ENCODE data around the gene FAM20C.

FAM20C gene

DNA sequence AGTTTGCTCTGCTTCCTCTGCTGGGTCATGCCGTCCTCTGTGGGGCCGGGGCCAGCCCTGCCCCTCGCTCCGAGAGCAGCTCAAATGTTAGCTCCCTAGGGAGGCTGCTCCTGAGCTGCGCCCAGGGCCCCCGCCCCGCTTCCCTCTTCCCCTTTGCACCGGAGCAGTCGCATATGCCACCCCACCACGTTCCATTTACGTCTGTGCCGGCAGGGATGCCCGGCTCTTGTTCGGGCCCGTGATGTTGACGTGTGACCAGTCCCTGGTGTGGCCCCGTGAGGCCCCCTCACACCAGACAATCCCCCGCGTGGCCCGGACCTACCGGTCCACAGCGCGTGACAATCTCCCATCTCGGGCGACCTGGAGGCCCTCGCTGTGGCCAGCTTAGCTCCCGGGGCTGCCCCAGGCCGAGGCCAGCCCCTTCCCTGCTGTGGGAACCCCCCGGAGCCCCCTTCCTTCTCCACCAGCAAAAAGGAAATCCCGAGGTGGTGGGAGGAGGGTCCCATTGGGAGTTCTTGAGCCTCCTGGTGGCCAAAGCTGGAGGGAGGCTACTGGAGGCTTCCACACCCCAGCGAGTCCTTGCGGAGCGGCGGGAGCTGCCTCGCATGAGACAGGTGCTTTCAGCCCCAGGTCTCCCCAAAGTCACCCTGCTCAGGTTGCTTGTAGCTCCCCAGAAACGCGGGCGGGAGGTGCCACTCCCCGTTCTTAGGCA lies 15.2 kb downstream of the FAM20C start:
- no peak for DNase-seq

DNA sequence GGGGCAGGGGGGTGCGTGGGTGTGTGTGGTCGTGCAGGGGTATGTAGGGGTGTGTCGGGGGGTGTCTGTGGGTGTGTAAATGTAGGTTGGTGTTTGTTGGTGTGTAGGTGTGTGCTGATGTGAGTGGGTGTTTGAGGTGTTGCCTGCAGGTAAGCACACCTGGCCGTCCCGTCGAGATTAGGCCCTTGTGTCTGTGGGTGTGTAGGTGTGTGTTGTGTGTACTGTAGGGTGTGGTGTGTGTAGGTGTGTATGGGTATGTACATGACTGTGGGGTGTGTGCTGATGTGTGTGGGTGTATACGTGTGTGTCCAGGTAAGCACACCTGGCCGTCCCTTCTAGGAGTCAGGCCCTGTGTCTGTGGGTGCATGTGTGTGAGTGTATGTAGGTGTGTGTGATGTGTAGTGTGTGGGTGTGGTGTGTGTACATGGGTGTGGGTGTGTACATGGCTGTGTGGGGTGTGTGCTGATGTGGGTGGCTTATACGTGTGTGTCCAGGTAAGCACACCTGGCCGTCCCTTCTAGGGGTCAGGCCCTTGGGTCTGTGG lies 15.8 kb downstream of the FAM20C start:
- DNase-seq: no peak

DNA sequence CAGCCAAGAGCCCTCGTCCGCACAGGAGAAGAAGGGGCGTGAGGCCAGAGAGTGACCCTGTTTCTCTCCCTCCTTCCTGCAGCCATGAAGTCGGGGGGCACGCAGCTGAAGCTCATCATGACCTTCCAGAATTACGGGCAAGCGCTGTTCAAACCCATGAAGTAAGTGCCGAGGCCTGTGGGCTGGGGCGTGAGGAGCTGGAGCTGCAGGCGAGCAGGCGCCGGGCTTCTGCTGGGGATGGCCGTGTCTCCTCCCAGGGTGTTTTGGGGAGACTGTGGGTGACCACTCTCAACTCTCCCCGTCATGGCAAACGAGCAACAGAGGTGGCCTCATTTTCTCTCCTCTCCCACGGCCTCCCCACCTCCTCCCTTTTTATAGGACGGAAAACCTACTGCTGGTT lies 16.4 kb downstream of the FAM20C start:
- no peak for DNase-seq

DNA sequence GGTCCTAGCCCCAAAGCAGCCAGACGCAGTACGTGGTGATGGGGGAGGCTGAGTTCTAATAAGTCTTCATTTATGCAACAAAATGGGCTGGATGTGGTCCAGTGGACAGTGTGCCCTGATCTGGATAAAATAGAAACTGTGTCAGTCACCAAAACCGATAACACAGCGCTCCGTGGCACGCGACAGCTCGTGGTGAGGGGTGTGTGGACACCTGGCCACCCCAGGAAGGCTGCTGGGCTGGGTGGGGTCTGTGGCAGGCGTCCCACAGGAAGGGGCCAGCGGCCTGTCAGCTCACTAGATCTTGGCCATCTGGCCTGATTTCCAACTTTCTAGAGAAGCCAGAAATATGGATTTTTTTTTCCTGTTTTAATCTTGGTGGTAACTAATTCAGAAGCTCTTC lies 17.0 kb downstream of the FAM20C start:
- DNase-seq: no peak

DNA sequence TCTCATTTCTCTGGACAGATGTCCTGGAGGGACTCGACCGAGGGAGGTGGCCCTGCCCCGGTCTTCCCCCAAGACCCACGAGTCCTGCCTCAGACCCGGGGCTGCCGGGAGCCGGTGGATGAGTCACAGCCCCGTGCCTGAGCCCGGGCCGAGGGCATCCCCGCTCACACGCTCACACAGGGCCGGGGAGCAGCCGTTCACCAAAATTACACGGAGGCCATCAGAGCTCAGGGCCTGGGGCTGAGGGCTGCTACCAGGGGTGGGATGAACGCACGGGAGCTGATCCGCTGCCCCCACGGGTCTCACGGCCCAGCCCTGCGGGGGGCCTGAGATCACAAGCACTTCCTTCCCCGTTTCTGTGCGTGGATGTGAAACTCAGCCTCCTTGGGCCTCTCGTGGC lies 17.5 kb downstream of the FAM20C start:
- DNase-seq: no peak

DNA sequence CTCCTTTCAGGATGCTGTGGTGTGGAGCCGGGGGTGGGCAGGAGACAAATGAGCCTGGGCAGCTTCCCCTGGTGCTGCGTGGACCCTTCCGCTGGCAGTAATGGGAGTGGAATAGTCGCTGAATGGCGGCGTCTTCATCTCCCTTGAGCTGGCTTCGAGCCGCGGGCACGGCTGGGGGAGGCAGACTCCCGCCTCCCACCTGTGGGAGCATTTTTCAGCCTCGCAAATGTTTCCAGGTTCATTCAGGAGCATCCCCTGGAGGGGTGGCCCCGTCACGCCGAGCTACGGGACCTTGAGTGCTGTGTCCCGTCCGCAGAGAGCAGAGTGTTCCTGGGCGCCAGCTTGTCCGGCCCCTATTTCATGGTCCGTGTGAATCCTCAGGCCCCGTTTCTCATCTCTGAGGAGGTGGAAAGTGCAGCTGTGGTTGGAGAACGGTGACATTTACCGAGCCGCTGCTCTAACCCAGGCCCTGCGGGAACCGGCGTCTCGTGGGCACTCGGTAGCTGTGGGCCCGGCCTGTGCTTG lies 18.1 kb downstream of the FAM20C start:
- DNase-seq: no peak

DNA sequence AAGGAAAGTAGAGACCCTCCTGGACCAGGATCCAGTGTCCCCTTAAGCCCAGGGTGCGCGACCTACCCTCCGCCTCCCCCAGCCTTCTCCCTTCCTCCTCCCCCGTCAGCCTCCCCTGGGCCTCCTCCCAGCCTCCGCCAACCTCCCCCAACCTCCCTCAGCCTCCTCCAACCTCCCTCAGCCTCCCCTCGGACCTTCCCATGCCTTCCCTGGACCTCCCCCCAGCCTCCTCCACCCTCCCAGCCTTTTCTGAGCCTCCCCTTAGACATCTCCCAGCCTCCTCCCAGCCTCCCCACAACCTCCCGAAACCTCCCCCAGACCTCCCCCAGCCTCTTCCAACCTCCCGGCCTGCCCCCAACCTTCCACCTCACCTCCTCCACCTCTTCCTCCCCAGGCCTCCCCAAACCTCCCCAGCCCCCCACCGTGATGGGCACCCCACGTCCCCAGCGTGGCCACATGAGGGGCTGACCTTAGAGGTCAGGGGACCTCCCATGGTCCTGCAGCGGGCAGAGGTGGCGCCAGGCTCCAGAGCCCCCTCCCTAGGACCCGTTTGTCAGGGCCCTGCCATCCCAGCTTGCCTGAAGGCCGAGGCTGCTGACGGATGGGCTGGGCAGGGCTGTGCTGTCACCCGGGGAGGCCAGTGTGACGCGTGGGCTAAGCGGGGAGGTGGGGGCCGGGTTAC lies 18.8 kb downstream of the FAM20C start:
- DNase-seq: no peak

DNA sequence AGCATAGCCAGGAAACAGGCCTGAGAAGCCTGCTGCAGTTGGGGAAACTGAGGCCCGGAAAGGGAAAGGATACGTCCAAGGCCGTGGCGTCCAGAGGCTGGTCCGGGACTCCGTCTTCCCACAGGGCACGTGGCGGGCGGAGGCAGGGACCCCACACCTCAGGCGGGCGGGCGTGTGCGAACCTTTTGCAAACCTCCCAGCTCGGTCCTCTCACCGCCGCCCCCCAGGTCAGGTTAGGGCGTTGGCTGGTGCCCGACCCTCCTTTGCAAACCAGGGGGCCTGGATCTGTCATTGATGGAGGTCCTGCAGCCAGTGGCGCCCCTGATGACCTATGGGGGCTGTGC lies 19.3 kb downstream of the FAM20C start:
- DNase-seq: no peak

DNA sequence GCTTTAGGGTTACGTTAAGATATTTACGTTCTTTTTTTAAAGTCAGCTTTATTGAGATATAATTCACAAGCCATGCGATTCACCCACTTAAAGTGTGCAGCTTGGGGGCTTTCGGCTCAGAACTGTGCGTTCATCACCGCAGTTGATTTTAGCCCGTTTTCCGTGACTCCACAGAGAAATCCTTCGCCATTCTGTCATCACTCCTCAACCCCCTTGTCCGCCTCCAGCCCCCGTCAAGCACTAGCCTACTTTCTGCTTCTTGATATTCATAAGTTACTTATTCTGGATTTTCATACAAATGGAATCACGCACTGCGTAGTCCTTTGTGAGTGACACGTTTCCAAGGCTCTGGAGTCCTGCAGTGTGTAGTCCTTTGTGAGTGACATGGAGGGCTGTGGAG lies 20.4 kb downstream of the FAM20C start:
- DNase-seq: peak in 1 of 58 donors; percentile 24

DNA sequence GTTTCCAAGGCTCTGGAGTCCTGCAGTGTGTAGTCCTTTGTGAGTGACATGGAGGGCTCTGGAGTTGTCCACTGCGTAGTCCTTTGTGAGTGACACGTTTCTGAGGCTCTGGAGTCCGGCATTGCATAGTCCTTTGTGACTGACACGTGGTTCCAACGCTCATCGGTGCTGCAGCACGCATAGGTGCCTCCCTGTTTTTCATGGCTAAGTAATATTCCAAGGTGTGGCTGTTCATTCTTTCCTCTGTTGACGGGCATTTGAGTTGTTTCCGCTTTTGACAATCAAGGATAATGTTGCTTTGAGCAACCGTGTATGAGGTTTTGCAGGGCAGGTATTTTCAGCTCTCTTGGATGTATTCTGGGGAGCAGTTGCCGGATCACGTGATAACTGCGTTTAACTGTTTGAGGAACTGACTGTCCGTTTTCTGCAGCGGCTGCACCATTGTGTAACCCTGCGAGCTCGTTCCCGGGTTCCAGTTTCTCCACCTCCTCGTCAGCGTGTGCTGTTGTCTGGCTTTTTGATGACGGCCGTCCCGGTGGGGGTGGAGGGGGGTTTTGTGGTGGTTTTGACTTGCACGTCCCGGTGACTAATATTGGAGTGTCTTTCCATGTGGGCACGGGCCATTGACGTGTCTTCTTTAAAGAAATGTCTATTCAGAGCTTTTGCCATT lies 21.1 kb downstream of the FAM20C start:
- DNase-seq: no peak

DNA sequence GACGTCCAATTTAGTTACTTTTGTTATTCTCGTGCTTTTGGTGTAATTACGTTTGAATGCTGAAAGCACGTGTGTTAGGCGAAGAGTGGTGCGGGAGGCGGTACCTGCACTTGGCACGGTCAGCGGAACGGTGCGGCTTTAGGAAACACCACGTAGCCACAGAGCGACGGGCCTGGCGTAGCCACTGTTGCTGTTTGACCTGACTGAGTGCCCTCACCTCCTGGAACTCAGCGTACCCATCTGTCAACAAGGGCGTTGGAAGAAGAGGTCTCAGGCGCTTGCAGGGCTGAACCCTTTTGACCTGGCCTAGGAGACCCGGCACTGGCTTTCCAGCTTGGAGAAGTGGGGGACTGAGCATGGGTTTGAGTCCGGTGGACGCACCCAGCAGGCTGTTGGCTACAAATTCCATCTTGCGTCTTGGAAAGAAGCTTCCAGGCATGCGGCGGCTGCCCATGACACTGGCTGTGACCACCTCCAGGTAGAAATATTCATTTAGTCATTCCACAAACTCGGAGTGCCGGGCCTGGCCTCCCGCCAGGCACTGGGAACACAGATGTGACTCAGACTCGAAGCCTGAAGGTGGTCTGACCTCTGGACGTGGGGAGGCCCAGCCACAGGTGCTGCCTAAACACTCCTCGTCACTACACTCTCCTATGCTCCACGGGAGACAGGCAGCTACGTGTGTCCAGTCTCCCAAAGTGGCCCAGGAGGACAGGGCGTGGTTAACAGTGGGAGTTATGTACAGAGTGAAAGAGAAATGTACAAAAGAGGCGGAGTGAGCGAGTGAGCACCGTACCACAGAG lies 22.2 kb downstream of the FAM20C start:
- DNase-seq: no peak

DNA sequence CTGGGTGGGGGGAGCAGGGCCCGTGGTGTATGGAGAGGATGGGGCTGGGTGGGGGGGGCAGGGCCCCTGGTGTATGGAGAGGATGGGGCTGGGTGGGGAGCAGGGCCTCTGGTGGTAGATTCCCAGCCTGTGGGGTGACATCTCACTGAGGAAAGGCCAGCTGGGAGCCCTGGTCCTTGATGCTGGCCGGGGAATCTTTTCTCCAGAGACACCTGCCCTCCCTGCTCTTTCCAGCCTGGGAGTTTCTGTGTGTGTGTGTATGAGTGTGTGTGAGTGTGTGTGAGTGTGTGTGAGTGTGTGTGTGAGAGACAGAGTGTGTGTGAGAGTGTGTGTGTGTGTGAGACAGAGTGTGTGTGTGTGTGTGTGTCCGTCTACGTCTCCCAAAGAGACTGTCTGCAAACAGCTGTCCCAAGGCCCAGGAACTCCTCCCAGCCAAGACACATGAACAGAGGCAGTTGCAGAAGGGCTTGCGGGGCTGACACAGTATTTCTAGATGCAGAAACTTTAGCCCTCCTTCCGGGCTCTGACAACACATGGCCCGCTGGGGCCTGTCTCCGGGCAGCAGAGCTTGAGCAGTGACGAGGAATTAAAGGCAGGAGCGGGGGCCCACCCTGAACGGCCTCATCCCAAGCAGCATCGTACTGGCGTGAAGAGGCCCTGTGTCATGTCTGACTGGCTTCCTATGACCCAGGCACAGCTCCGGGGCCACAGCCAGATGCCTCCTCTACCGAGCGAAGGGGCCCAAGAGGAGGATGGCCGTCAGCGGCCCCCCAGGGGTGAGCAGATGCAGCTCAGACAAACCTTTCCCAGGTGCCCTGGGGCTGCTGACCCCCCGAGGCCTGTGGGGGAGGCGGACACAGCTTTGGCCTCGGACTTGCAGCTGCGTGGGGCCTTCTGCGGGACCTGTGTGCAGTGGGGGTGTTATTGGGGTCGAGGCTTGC lies 24.3 kb downstream of the FAM20C start:
- peak in 1 of 58 donors; percentile 4 for DNase-seq

DNA sequence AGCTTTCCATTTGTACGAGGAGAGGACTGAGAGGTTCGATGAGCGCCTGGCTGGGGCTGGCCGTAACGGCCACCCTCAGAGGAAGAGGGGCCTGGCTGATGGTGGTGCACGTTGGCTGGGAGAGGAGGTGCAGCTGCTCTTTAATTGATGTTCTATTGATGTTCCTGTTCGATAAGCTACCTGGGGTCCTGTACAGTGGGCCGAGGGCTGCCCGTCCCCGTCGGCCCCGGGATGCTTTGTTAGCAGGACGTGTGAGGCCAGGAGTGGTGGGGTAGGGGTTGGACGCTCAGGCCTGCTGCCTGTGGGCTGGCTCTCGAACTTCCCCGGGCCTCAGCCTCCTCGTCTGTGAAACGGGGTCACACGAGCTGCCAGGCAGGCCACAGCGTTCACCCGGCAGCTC lies 25.4 kb downstream of the FAM20C start:
- DNase-seq: no peak

DNA sequence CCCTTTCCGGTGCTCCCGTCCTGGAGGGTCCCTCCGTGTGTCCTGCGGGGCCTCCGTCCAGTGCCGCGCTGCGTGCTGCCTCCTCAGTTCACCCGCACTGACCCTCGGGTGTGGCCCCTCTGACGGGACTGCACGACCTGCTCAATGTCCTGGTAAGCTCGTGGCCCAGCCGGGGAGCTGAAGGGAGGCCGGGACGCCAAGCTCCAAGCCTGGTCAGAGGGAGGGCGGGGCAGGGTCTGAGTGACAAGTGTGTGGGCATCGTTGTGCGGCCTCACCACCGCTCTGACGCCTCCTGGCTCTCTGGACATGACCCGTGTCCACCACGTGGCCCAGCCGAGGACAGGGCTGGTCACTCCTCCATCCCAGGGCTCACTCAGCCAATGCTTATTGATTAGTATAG lies 25.9 kb downstream of the FAM20C start:
- no peak for DNase-seq

DNA sequence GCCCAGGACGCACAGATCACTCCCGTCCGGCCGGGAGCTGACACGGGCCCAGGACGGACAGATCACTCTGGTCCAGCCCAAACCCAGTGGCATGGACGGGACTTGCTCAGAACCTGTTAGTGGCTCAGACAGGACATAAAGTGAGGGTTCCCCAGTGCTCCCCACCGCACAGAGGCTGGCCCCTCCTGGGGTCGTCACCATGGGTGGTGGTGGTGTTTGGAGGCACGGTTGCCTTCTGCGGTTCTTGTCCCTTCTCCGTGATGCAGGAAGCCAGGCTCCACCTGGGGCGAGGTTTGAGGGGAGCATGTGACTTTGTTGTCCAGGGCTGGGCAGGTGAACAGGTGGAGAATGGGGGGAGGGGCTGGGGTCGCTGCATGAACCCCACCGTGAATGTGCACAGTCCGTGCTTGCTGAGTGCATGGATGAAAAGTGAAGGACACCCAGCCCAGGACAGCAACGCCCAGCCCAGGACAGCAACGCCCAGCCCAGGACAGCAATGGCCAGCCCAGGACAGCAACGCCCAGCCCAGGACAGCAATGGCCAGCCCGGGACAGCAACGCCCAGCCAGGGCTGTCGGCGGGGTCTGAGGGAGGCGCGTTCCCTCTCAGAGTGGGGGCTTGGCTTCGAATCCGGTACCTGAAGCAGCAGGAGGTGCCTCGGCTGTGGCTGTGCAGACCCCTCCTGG lies 26.7 kb downstream of the FAM20C start:
- DNase-seq: no peak

DNA sequence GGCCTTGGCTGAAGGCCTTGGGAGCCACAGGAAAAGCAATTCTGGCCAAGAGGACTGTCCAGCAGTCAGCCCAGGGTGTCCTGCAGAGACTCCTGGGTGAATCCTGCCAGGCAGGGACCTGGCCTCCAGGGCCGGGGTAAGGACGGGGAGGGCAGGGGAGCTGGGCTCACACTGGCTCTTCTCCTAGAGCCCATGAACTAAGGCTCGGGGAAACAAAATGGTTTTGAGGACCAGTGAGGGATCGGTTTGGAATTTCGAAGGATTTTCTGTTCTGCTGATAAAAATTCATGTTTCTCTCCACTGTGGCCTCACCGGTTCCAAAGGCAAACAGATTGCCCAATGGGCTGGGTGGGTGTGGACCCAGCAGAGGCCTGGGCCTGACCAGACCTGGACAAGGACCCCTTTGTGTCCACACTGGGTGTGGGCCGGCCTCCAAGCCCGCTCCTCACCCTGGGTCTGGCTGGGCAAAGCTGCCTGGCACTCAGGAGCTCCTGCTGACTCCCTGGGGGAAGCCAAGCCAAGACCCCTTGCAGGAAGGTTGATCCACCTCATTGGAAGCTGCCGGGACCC lies 27.3 kb downstream of the FAM20C start:
- DNase-seq: peak in 54 of 58 donors; percentile 11 to 87 (median 61)

DNA sequence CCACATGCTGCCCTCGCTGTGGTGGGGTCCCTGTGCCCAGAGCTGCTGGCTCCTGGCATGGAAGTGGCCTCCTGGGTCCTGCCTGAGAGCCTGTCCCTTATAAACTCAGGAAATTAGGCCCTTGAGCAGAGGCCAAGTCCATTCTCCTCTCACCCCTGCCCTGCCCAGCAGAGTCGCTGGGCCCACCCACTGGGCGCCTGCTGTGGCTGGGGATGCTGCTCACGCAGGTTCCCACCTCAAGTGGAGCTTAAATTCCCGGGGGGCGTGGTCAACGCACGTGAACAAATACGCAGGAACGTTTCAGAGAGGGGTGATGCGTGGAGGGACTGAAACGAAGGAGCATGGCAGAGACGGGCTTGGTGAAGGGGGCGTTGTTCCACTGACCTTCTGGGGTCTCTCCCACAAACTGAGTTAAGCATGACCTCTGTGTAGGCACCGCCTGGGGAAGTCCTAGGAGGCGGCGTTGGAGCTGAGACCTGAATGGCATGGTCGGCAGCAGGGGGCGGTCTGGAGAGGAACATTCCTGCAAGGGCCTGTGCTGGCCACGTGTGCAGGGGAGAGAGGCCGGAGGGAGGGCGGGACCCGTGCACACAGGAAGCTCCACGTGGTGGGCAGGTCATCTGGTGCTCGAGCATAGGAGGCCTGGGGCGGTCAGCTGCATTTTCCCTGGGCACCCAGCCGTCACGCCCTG lies 27.9 kb downstream of the FAM20C start:
- peak in 1 of 58 donors; percentile 42 for DNase-seq

DNA sequence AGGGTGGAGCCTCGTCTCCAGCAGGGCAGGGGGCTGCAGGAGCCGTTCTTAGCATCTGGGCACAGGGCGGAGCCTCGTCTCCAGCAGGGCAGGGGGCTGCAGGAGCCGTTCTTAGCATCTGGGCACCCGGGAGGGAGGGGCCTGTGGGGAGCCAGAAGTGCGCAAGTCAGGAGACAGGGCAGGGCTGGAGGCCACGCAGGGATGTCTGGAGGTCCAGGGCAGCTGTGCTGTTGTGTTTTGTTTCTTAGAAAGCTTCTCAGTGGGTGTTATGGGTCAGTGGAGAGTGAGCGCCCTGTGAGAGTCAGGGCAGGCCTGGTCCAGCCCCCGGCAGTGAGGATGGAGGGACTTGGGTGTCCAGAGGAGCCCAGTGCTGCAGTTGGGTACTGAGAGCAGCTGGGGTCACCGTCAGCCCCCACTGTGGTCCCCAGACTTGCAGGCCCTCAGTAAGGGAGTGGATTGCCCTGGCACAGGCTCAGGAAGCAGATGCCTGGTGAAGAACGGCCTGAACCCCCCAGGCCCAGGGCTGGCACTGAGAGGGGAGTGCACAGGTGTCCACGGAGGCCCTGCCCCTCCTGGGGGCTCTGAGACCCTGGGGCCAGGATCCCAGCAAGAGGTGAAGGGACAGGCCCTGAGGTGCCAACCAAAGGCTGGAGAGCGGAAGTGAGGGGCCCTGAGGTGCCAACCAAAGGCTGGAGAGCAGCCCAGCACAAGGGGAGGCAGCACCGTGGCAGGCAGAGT lies 29.8 kb downstream of the FAM20C start:
- DNase-seq: no peak

All from anterior cingulate cortex (tissue), 58 donors.